Measurements from ENCODE around the gene MPEG1.

The MPEG1 gene

GRCh38 chr11:59171508-59172322, 41.0 kb downstream of the MPEG1 start, which contains the start of gene DTX4:
Gene DTX4, plus strand, starts transcription at chr11:59172132. Its CDS starts 464 bp downstream, at chr11:59172596.
- peak; percentile 91 for DNase-seq (ENCODE audit: low read depth)

- DNase-seq (ENCODE audit: low read depth), result no peak
Measured at GRCh38 chr11:59164028-59164427, 48.7 kb downstream of the MPEG1 start.
